Measurements from ENCODE around the gene DEDD. TPM values are rescaled to one million over a fixed set of nuclear protein-coding genes. Genes with fewer than 3 reads are reported as not detected.

DEDD gene
- polyA plus RNA-seq, 3 donors: 40.9 to 56.3 (median 42.2) TPM

DNA sequence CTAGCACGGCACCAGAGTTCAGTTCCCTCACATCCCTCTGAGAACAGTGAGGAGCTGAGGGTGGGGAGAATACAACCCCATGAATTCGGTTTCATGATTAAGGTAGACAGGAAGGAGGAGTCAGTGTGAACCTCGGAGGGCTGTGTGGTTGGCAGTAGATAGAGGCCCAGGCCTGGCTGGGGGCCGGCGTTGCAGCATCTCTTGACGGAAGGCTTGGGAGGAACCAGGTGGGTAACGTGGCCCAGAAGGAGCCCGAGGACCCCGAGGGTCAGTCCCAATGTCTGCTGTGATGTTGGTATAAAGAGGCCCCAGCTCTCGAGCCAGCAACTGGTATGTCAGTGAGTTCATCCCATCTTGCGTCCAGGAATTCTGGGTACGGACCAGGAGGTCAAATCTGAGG lies 39.2 kb upstream of the DEDD start:
- H3K4me1 ChIP-seq (ENCODE audit: control insufficient read depth in 1 of 2, insufficient read depth in 2 of 2, low read length in 2 of 2): peaks cover 18 to 20% of the 10 kb centered on the region in 2 donors
- H3K4me1 Mint-ChIP-seq: peaks cover 27% of the 10 kb centered on the region
- no peak overlapping the region for H2AFZ ChIP-seq (ENCODE audit: insufficient read depth, low read depth, low read length, poor library complexity, severe bottlenecking)
- H3K9me3 ChIP-seq (replicated peaks in 1 of 2; ENCODE audit: control insufficient read depth in 1 of 2, insufficient read depth in 1 of 2, low read length in 2 of 2): no peaks in the 10 kb centered on the region
- H3K4me2 ChIP-seq (replicated peaks; ENCODE audit: extremely low read depth, low read length, poor library complexity, severe bottlenecking): no peak overlapping the region
- no peaks in the 10 kb centered on the region for H3K9me3 Mint-ChIP-seq
- H3K79me2 ChIP-seq (ENCODE audit: insufficient read depth, low read length): peaks cover 13% of the 10 kb centered on the region
- H3K4me3 Mint-ChIP-seq: no peak overlapping the region
- no peak overlapping the region for H3K4me3 ChIP-seq (replicated peaks in 1 of 3; ENCODE audit: low read depth in 2 of 3, low read length in 3 of 3)
- no peak overlapping the region for H3K9ac ChIP-seq (ENCODE audit: insufficient read depth, low read length, poor library complexity, severe bottlenecking)
- peak overlapping the region in 3 of 7 donors; percentile 13 to 75 (median 50) for H3K27ac Mint-ChIP-seq
- intact Hi-C loops (cut with micrococcal nuclease): no loop called here
- H3K27me3 Mint-ChIP-seq (ENCODE audit: low read depth in 3 of 3): peaks cover 0 to 2% (median 0%) of the 10 kb centered on the region in 3 donors
- no peak overlapping the region for H3K27ac ChIP-seq (ENCODE audit: low read depth in 1 of 2, low read length in 2 of 2)
- no peaks in the 10 kb centered on the region for H3K27me3 ChIP-seq (ENCODE audit: control insufficient read depth in 2 of 2, insufficient read depth in 2 of 2, low read length in 2 of 2)
- peaks cover 55 to 72% of the 10 kb centered on the region in 2 donors for H3K36me3 ChIP-seq (replicated peaks in 1 of 2; ENCODE audit: control insufficient read depth in 1 of 2, insufficient read depth in 2 of 2, low read length in 2 of 2)
- TF ChIP-seq, protein P1, sequence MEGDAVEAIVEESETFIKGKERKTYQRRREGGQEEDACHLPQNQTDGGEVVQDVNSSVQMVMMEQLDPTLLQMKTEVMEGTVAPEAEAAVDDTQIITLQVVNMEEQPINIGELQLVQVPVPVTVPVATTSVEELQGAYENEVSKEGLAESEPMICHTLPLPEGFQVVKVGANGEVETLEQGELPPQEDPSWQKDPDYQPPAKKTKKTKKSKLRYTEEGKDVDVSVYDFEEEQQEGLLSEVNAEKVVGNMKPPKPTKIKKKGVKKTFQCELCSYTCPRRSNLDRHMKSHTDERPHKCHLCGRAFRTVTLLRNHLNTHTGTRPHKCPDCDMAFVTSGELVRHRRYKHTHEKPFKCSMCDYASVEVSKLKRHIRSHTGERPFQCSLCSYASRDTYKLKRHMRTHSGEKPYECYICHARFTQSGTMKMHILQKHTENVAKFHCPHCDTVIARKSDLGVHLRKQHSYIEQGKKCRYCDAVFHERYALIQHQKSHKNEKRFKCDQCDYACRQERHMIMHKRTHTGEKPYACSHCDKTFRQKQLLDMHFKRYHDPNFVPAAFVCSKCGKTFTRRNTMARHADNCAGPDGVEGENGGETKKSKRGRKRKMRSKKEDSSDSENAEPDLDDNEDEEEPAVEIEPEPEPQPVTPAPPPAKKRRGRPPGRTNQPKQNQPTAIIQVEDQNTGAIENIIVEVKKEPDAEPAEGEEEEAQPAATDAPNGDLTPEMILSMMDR (IDR thresholded peaks at IDR 0.05): no peak
- H4K20me1 ChIP-seq (ENCODE audit: insufficient read depth, low read length): no peaks in the 10 kb centered on the region
- peaks cover 65 to 80% of the 10 kb centered on the region in 2 donors for H3K36me3 Mint-ChIP-seq
- no peak for DNase-seq
- WGBS (ENCODE audit: insufficient coverage): 93% methylated on average over 10 of the region's 12 CpGs

DNA sequence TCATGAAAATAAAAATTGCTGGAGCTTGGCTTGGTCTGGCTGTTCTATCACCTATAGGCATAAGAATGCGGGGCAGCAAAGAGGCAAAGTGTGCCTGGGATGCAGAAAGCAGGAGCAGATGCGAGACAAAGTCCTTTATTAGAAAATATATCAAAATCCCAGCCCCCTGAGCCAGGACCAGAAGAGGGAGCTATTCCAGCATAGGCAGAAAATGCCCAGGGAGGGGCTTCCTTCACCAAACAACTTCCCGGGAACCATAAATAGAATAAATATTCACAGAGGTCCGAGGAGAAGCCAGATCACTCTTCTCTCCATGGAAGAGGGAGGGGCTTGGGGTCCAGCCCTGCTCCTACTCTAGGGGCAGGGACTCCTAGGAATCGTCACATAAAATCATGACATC lies 38.7 kb upstream of the DEDD start:
- intact Hi-C loops (cut with micrococcal nuclease): no loop called here
- H3K27me3 ChIP-seq (ENCODE audit: control insufficient read depth in 2 of 2, insufficient read depth in 2 of 2, low read length in 2 of 2): no peaks in the 10 kb centered on the region
- peak overlapping the region in 1 of 7 donors; percentile 47 for H3K27ac Mint-ChIP-seq
- no peak overlapping the region for H3K4me3 ChIP-seq (replicated peaks in 1 of 3; ENCODE audit: low read depth in 2 of 3, low read length in 3 of 3)
- no peak overlapping the region for H3K9ac ChIP-seq (ENCODE audit: insufficient read depth, low read length, poor library complexity, severe bottlenecking)
- H3K4me3 Mint-ChIP-seq: no peak overlapping the region
- no peak overlapping the region for H2AFZ ChIP-seq (ENCODE audit: insufficient read depth, low read depth, low read length, poor library complexity, severe bottlenecking)
- H3K9me3 Mint-ChIP-seq: no peaks in the 10 kb centered on the region
- H3K36me3 ChIP-seq (replicated peaks in 1 of 2; ENCODE audit: control insufficient read depth in 1 of 2, insufficient read depth in 2 of 2, low read length in 2 of 2): peaks cover 55 to 72% of the 10 kb centered on the region in 2 donors
- peaks cover 65 to 79% of the 10 kb centered on the region in 2 donors for H3K36me3 Mint-ChIP-seq
- peaks cover 8% of the 10 kb centered on the region for H3K79me2 ChIP-seq (ENCODE audit: insufficient read depth, low read length)
- no peaks in the 10 kb centered on the region for H4K20me1 ChIP-seq (ENCODE audit: insufficient read depth, low read length)
- no CpG with 5 or more reads among the region's 5 CpGs for WGBS (ENCODE audit: insufficient coverage)
- H3K4me2 ChIP-seq (replicated peaks; ENCODE audit: extremely low read depth, low read length, poor library complexity, severe bottlenecking): no peak overlapping the region
- TF ChIP-seq, protein P1 (IDR thresholded peaks at IDR 0.05): no peak
- DNase-seq: no peak
- peaks cover 0 to 2% (median 0%) of the 10 kb centered on the region in 3 donors for H3K27me3 Mint-ChIP-seq (ENCODE audit: low read depth in 3 of 3)
- peaks cover 27% of the 10 kb centered on the region for H3K4me1 Mint-ChIP-seq
- H3K9me3 ChIP-seq (replicated peaks in 1 of 2; ENCODE audit: control insufficient read depth in 1 of 2, insufficient read depth in 1 of 2, low read length in 2 of 2): no peaks in the 10 kb centered on the region
- H3K4me1 ChIP-seq (ENCODE audit: control insufficient read depth in 1 of 2, insufficient read depth in 2 of 2, low read length in 2 of 2): peaks cover 18 to 20% of the 10 kb centered on the region in 2 donors
- H3K27ac ChIP-seq (ENCODE audit: low read depth in 1 of 2, low read length in 2 of 2): no peak overlapping the region
